Ovary (tissue), 3 donors: Measurements from ENCODE around the gene CCL27.

Experiments used
- POLR2A ChIP-seq: fragments of 450-650 bp; IDR thresholded peaks from one replicate; pipeline ENCODE4 v1.6.1; 2017; ENCODE audit warnings: antibody characterized with exemption, mild to moderate bottlenecking, moderate library complexity
- TF ChIP-seq, protein P1 (sequence below), 3 donors: fragments of 450-650 bp in 2 of 3; fragments of 200-600 bp in 1 of 3; IDR thresholded peaks; one replicate each; pipeline versions ENCODE4 v1.5.1 to v1.8.0; 2016 to 2022; ENCODE audit warnings: antibody characterized with exemption in 3 of 3, mild to moderate bottlenecking in 1 of 3
- donor health status: DM: no; HTN: no; CAD: no.

DNA sequence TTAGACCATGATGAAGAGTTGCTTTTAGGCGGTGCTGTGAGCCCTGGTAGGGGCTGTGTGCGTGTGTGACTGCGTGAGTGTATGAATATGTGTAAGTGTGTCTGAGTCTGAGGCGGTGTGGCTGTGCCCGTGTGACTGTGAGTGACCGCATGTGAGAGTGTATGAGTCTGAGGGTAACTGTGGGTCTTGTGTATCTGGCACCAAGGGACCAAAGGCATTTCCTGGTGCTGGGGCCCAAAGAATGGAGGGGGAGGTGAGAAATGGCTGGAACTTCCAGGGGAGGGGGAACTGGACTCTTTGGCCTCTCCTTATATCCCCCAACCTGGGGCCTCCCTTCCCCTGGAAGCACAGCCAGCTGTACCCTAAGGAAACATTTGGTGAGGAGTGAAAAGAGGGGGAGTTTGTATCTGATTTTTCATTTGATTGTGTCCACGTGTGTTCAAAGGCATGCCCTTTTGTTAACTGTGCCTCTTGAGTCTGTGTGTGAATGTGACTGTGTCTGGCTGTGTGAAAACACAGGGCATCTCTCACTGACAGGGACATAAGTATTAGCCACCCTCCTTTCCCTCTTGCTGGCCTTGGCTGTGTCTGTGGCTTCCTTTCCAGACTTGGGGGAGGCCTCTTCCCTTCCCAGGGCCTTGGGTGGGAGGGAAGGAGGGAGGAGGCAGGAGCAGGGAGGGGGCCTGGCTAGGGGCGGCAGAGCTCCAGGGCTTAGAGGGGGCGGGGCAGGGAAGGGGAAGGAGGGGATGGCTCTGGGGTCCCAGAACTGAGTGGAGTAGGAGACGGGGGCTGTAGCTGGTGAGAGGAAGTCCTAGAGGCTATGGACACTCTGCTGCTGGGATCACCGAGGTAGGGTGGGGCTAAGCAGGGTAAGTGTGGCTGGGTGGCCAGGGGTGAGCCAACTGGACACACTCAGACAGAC is 9.0 kb downstream of the CCL27 start:
- TF ChIP-seq, protein P1, sequence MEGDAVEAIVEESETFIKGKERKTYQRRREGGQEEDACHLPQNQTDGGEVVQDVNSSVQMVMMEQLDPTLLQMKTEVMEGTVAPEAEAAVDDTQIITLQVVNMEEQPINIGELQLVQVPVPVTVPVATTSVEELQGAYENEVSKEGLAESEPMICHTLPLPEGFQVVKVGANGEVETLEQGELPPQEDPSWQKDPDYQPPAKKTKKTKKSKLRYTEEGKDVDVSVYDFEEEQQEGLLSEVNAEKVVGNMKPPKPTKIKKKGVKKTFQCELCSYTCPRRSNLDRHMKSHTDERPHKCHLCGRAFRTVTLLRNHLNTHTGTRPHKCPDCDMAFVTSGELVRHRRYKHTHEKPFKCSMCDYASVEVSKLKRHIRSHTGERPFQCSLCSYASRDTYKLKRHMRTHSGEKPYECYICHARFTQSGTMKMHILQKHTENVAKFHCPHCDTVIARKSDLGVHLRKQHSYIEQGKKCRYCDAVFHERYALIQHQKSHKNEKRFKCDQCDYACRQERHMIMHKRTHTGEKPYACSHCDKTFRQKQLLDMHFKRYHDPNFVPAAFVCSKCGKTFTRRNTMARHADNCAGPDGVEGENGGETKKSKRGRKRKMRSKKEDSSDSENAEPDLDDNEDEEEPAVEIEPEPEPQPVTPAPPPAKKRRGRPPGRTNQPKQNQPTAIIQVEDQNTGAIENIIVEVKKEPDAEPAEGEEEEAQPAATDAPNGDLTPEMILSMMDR (IDR thresholded peaks at IDR 0.05): no peak
- TF ChIP-seq POLR2A: no peak
